Left lung (tissue), 10 donors: ENCODE results near the gene PHB1. TPM values are rescaled to one million over a fixed set of nuclear protein-coding genes. Genes with fewer than 3 reads are reported as not detected.
"Not testable (repeated sequence)": the region's sequence is repeated elsewhere in the genome, so short reads cannot be mapped to it uniquely, and the experiment has no call there.

Experiments
- ATAC-seq: fragments of 200-7000 bp; cut with Tn5 transposase; one replicate; pipeline ENCODE4 v1.9.1; 2020; ENCODE audit warnings: moderate library complexity
- DNase-seq, 4 donors: peaks; one replicate each; pipeline ENCODE4 v3.0.0-alpha.2; 2013 to 2020
- H3K27ac ChIP-seq, 2 donors: fragments of 200-600 bp; sonication (generic) in 1 of 2; one replicate each; pipeline versions ENCODE4 v1.5.0 to v1.8.0; 2020 to 2021
- H3K27me3 ChIP-seq, 2 donors: fragments of 200-600 bp; sonication (generic) in 1 of 2; one replicate each; pipeline versions ENCODE4 v1.5.0 to v1.8.0; 2020 to 2021
- H3K36me3 ChIP-seq, 2 donors: fragments of 200-600 bp; sonication (generic) in 1 of 2; one replicate each; pipeline versions ENCODE4 v1.5.0 to v1.8.0; 2020 to 2021
- H3K4me1 ChIP-seq, 2 donors: fragments of 200-600 bp; one replicate each; pipeline ENCODE4 v1.8.0; 2021
- H3K4me3 ChIP-seq, 2 donors: fragments of 200-600 bp; sonication (generic) in 1 of 2; one replicate each; pipeline versions ENCODE4 v1.5.0 to v1.8.0; 2020 to 2021; ENCODE audit warnings: mild to moderate bottlenecking in 1 of 2
- H3K9me3 ChIP-seq, 2 donors: fragments of 200-600 bp; sonication (generic) in 1 of 2; one replicate each; pipeline versions ENCODE4 v1.5.0 to v1.8.0; 2020 to 2021
- intact Hi-C, 2 donors: fragments of 100-400 bp; cut with DNase I; formaldehyde crosslinking; loops; one replicate each; pipeline versions ENCODE4 v1.11.2 to v1.14.2; 2022
- polyA plus RNA-seq, 6 donors: library from polyadenylated mRNA; unstranded; fragments of 120-200 nt; gene quantifications; one replicate each; pipeline ENCODE4 v1.2.1, GENCODE V29; 2013; ENCODE audit not compliant: insufficient read length in 6 of 6
- total RNA-seq, 2 donors: library from RNA; stranded (reverse); fragmentation: NEBNext Ultra II Directional; extraction: Animal tissue kit (Norgen Biotek cat#: 25700); gene quantifications; one replicate each; pipeline ENCODE4 v1.2.1, GENCODE V29; 2021
- TF ChIP-seq, protein P1 (sequence below), 2 donors: fragments of 200-600 bp; sonication (generic) in 1 of 2; IDR thresholded peaks; one replicate each; pipeline versions ENCODE4 v1.5.0 to v1.8.0; 2021; ENCODE audit warnings: antibody characterized with exemption in 2 of 2
- donor health status: DM: no; HTN: yes; CAD: no.
- donor health status: DM: no; HTN: no; CAD: no.

The PHB1 gene
- total and polyA plus RNA-seq, 8 donors = 146 to 173 (median 162) TPM

- Histone ChIP-seq H3K27me3 (no peaks in the 10 kb centered on the region), H3K27ac (peak overlapping the region; percentile 65 to 97), H3K4me1 (peaks cover 0 to 64% of the 10 kb centered on the region in 2 donors), H3K9me3 (no peaks in the 10 kb centered on the region), H3K36me3 (no peaks in the 10 kb centered on the region), H3K4me3 (peak overlapping the region in 1 of 2 donors; percentile 28)
- TF ChIP-seq, protein P1, sequence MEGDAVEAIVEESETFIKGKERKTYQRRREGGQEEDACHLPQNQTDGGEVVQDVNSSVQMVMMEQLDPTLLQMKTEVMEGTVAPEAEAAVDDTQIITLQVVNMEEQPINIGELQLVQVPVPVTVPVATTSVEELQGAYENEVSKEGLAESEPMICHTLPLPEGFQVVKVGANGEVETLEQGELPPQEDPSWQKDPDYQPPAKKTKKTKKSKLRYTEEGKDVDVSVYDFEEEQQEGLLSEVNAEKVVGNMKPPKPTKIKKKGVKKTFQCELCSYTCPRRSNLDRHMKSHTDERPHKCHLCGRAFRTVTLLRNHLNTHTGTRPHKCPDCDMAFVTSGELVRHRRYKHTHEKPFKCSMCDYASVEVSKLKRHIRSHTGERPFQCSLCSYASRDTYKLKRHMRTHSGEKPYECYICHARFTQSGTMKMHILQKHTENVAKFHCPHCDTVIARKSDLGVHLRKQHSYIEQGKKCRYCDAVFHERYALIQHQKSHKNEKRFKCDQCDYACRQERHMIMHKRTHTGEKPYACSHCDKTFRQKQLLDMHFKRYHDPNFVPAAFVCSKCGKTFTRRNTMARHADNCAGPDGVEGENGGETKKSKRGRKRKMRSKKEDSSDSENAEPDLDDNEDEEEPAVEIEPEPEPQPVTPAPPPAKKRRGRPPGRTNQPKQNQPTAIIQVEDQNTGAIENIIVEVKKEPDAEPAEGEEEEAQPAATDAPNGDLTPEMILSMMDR (IDR thresholded peaks at IDR 0.05) = no peak
- ATAC-seq = peak; percentile 55
- DNase-seq = peak in 1 of 4 donors; percentile 52
- intact Hi-C loops = no loop called here
Observed at GRCh38 chr17:49390548-49391324, 23.9 kb downstream of the PHB1 start.

GRCh38 chr17:49389514-49390347, 25.0 kb downstream of the PHB1 start:
- H3K4me3 ChIP-seq, DNase-seq, H3K9me3 ChIP-seq, ATAC-seq, H3K36me3 ChIP-seq, H3K27me3 ChIP-seq: not testable (repeated sequence)
- intact Hi-C loops = loop anchor here in 1 of 2 donors (10.0 kb wide), 1 partner anchor 75 kb away; no protein-coding TSS in a partner anchor
- Histone ChIP-seq H3K4me1 (peaks cover 0 to 58% of the 10 kb centered on the region in 2 donors), H3K27ac (peak overlapping the region; percentile 65 to 97)

GRCh38 chr17:49388692-49389513, 25.8 kb downstream of the PHB1 start:
- no peak for DNase-seq
- intact Hi-C loops = loop anchor here in 1 of 2 donors (10.0 kb wide), 1 partner anchor 74 kb away; no protein-coding TSS in a partner anchor
- Histone ChIP-seq H3K36me3 (no peaks in the 10 kb centered on the region), H3K27me3 (no peaks in the 10 kb centered on the region), H3K4me3 (no peak overlapping the region), H3K9me3 (no peaks in the 10 kb centered on the region), H3K27ac (peak overlapping the region in 1 of 2 donors; percentile 97), H3K4me1 (peaks cover 0 to 50% of the 10 kb centered on the region in 2 donors)
- no peak for ATAC-seq
- TF ChIP-seq, protein P1 (IDR thresholded peaks at IDR 0.05) = no peak

- Histone ChIP-seq H3K4me3 (no peak overlapping the region), H3K27me3 (no peaks in the 10 kb centered on the region), H3K27ac (peak overlapping the region in 1 of 2 donors; percentile 97), H3K4me1 (peaks cover 0 to 43% of the 10 kb centered on the region in 2 donors), H3K9me3 (no peaks in the 10 kb centered on the region), H3K36me3 (no peaks in the 10 kb centered on the region)
- TF ChIP-seq, protein P1 (IDR thresholded peaks at IDR 0.05) = no peak
- DNase-seq (no peak), ATAC-seq (no peak)
- intact Hi-C loops = loop anchor here in 1 of 2 donors (10.0 kb wide), 1 partner anchor 73 kb away; no protein-coding TSS in a partner anchor
Observed at GRCh38 chr17:49388290-49388640, 26.4 kb downstream of the PHB1 start.
